ENCODE data around the gene NFKBIE.
A peak's percentile ranks its signal among the peaks of the same experiment; 100 is the strongest.

DNA sequence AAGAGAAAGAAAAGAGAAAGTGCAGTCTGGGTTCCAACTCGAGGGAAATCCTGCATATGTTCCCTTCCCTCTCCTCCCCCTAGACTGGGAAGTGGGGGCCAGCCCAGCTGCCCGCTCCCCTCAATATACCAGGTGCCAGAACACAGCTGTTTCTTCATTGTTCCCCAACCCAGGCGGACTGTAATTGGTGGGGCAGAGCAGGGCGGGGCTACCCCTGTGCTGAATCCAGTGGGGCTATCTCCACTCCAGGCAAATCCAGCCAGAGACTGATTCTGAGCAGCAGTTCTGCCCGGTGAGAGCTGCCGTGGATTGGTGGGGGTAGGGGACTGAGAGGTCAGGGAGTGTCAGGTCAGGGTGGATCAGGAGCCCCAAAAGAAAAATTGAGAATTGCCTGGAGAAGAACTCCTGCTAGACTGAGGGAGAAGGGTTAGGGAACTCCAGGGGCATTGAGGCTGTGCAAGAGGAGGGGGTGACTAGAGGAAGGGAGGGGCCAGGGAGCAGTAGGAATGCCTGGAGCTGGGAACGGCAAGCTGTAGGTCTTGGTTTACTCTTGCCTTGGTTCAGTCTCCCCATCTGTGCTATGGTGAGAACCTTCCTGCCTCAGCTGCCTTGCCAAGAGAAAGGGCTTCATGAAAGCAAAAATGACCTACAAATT is 48.5 kb downstream of the NFKBIE start, which contains the start of gene MYMX:
- TF ChIP-seq CTCF (IDR thresholded peaks at IDR 0.05) (no peak), EP300 (IDR thresholded peaks at IDR 0.05) (no peak), POLR2A (IDR thresholded peaks at IDR 0.05) (no peak), POLR2AphosphoS5 (IDR thresholded peaks at IDR 0.05) (peak in 1 of 3 donors; percentile 7)
